ENCODE results near the gene CHMP1B. TPM values are rescaled to one million over a fixed set of nuclear protein-coding genes. Genes with fewer than 3 reads are reported as not detected.
"Not testable (repeated sequence)": the region's sequence is repeated elsewhere in the genome, so short reads cannot be mapped to it uniquely, and the experiment has no call there.

Gene CHMP1B
- polyA plus RNA-seq, 1 experiment, result 21.2 TPM

- H3K4me3 ChIP-seq (ENCODE audit: low read depth, low read length), result no peak overlapping the region
- no peak for TF ChIP-seq CTCF (IDR thresholded peaks at IDR 0.05; ENCODE audit: insufficient read depth, low read depth, low read length)
Observed at GRCh38 chr18:11886577-11887110, 35.4 kb downstream of the CHMP1B start.

GRCh38 chr18:11887328-11888128 is 36.3 kb downstream of the CHMP1B start:
- Histone ChIP-seq H3K4me3 (ENCODE audit: low read depth, low read length) (no peak overlapping the region), H3K36me3 (ENCODE audit: control insufficient read depth, insufficient read depth, low read length) (peaks cover 12% of the 10 kb centered on the region; the same call in 1 of the 2 replicates), H3K27me3 (ENCODE audit: control insufficient read depth, insufficient read depth, low read length) (no peaks in the 10 kb centered on the region)
- ChIA-PET POLR2A (no interaction called here), CTCF (interaction anchor here (0.6 to 1.0 kb wide), 2 partner anchors 24 to 50 kb away, joined by 3 read pairs; no protein-coding TSS in a partner anchor)
- DNase-seq (ENCODE audit: low read depth), result no peak
- no peak for TF ChIP-seq CTCF (IDR thresholded peaks at IDR 0.05; ENCODE audit: insufficient read depth, low read depth, low read length)

More at GRCh38 chr18:11886577-11887110, 35.4 kb downstream of the CHMP1B start:
- Histone ChIP-seq H3K36me3 (ENCODE audit: control insufficient read depth, insufficient read depth, low read length) (peaks cover 12% of the 10 kb centered on the region; the same call in 1 of the 2 replicates), H3K27me3 (ENCODE audit: control insufficient read depth, insufficient read depth, low read length) (no peaks in the 10 kb centered on the region)
- DNase-seq (ENCODE audit: low read depth), result no peak
- CTCF ChIA-PET, result interaction anchor here (1.0 kb wide), 1 partner anchor 51 kb away, joined by 3 read pairs; no protein-coding TSS in a partner anchor
- POLR2A ChIA-PET, result no interaction called here

- ChIA-PET CTCF (no interaction called here), POLR2A (no interaction called here)
- no peak overlapping the region for H3K4me3 ChIP-seq (ENCODE audit: low read depth, low read length)
- H3K36me3 ChIP-seq (ENCODE audit: control insufficient read depth, insufficient read depth, low read length), result peaks cover 13% of the 10 kb centered on the region; the same call in 1 of the 2 replicates
- no peak for DNase-seq (ENCODE audit: low read depth)
- no peak for TF ChIP-seq CTCF (IDR thresholded peaks at IDR 0.05; ENCODE audit: insufficient read depth, low read depth, low read length)
- H3K27me3 ChIP-seq (ENCODE audit: control insufficient read depth, insufficient read depth, low read length), result no peaks in the 10 kb centered on the region
Observed at GRCh38 chr18:11888726-11889125, 37.5 kb downstream of the CHMP1B start.

- no peak for TF ChIP-seq CTCF (IDR thresholded peaks at IDR 0.05; ENCODE audit: insufficient read depth, low read depth, low read length)
- DNase-seq (ENCODE audit: low read depth), result no peak
- ChIA-PET POLR2A (no interaction called here), CTCF (no interaction called here)
- Histone ChIP-seq H3K27me3 (ENCODE audit: control insufficient read depth, insufficient read depth, low read length) (no peaks in the 10 kb centered on the region), H3K36me3 (ENCODE audit: control insufficient read depth, insufficient read depth, low read length) (peaks cover 13% of the 10 kb centered on the region; the same call in 1 of the 2 replicates), H3K4me3 (ENCODE audit: low read depth, low read length) (no peak overlapping the region)
Observed at GRCh38 chr18:11889284-11889683, 38.1 kb downstream of the CHMP1B start.

- ChIA-PET POLR2A (no interaction called here), CTCF (no interaction called here)
- Histone ChIP-seq H3K36me3 (ENCODE audit: control insufficient read depth, insufficient read depth, low read length) (peaks cover 8% of the 10 kb centered on the region), H3K27me3 (ENCODE audit: control insufficient read depth, insufficient read depth, low read length) (no peaks in the 10 kb centered on the region), H3K4me3 (ENCODE audit: low read depth, low read length) (no peak overlapping the region)
- TF ChIP-seq CTCF (IDR thresholded peaks at IDR 0.05; ENCODE audit: insufficient read depth, low read depth, low read length), result no peak
- DNase-seq (ENCODE audit: low read depth), result no peak
Observed at GRCh38 chr18:11891737-11892136, 40.5 kb downstream of the CHMP1B start.

GRCh38 chr18:11892438-11892837 is 41.2 kb downstream of the CHMP1B start:
- POLR2A ChIA-PET, result not testable (repeated sequence)

More at GRCh38 chr18:11892438-11892837, 41.2 kb downstream of the CHMP1B start:
- not testable (repeated sequence) for DNase-seq (ENCODE audit: low read depth); H3K27me3 ChIP-seq (ENCODE audit: control insufficient read depth, insufficient read depth, low read length); H3K4me3 ChIP-seq (ENCODE audit: low read depth, low read length); H3K36me3 ChIP-seq (ENCODE audit: control insufficient read depth, insufficient read depth, low read length)
- CTCF ChIA-PET, result interaction anchor here (0.6 kb wide), 1 partner anchor 84 kb away, joined by 4 read pairs; no protein-coding TSS in a partner anchor

Data from BJ (cell line).